ENCODE measurements around the gene STIMATE. TPM values are rescaled to one million over a fixed set of nuclear protein-coding genes. Genes with fewer than 3 reads are reported as not detected.

The STIMATE gene
- total and polyA plus RNA-seq, 9 of the 15 experiments (the other 6 are each of a cell fraction or from before 2014, with no cell fraction given), result 0.14 to 7.7 (median 4.9) TPM

DNA sequence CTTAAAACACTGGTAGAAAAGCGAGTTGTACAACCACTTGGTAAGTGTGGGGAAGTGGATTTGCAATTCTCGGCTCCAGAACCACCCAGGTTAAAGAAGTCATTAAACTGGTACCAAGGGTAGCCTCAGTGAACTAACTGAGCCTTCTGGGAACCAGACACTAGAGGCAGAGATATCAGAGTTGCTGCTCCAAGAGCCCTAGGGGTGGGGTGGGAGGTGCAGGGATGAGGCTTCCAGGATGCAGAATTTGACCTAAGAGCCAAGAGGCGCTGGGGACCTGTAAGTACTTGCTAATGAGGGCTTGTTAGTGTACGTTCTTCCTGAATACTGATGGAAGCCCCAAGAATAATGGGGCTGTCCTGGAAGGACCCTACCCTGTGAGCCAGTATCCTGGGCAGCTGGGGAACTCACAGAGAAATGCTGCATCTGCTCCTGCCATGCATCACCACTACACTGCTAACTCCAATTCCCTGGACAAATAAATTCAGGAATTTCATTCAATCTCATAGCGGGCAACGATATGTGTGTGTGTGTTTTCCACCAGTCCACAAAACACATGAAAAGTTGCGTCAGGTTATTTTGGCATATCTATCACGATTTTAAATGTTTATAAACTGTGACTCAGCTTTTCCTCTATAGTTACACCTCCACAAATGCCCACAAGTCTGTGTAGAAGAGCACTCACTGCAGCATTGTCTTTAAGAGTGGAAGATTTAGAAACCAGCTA, 23.8 kb downstream of the STIMATE start (continued):
- no peak for TF ChIP-seq PTTG1 (tag; IDR thresholded peaks at IDR 0.05; ENCODE audit: low read depth)
- TF ChIP-seq ELF1 (tag; IDR thresholded peaks at IDR 0.05), result no peak
- TF ChIP-seq NR4A1 (CRISPR knock-in tag; IDR thresholded peaks at IDR 0.05), result no peak
- no peak for TF ChIP-seq NR4A1 (tag; IDR thresholded peaks at IDR 0.05)
- no peak for TF ChIP-seq FOXA1 (IDR thresholded peaks at IDR 0.05; ENCODE audit: borderline replicate concordance)
- TF ChIP-seq, protein P1, sequence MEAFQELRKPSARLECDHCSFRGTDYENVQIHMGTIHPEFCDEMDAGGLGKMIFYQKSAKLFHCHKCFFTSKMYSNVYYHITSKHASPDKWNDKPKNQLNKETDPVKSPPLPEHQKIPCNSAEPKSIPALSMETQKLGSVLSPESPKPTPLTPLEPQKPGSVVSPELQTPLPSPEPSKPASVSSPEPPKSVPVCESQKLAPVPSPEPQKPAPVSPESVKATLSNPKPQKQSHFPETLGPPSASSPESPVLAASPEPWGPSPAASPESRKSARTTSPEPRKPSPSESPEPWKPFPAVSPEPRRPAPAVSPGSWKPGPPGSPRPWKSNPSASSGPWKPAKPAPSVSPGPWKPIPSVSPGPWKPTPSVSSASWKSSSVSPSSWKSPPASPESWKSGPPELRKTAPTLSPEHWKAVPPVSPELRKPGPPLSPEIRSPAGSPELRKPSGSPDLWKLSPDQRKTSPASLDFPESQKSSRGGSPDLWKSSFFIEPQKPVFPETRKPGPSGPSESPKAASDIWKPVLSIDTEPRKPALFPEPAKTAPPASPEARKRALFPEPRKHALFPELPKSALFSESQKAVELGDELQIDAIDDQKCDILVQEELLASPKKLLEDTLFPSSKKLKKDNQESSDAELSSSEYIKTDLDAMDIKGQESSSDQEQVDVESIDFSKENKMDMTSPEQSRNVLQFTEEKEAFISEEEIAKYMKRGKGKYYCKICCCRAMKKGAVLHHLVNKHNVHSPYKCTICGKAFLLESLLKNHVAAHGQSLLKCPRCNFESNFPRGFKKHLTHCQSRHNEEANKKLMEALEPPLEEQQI (IDR thresholded peaks at IDR 0.05), result no peak
- TF ChIP-seq, protein P2, sequence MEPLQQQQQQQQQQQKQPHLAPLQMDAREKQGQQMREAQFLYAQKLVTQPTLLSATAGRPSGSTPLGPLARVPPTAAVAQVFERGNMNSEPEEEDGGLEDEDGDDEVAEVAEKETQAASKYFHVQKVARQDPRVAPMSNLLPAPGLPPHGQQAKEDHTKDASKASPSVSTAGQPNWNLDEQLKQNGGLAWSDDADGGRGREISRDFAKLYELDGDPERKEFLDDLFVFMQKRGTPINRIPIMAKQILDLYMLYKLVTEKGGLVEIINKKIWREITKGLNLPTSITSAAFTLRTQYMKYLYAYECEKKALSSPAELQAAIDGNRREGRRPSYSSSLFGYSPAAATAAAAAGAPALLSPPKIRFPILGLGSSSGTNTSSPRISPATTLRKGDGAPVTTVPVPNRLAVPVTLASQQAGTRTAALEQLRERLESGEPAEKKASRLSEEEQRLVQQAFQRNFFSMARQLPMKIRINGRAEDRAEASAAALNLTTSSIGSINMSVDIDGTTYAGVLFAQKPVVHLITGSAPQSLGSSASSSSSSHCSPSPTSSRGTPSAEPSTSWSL (CRISPR knock-in tag; IDR thresholded peaks at IDR 0.05; ENCODE audit: borderline replicate concordance), result no peak
- no peak for TF ChIP-seq NR2C1 (IDR thresholded peaks at IDR 0.05)
- no peak for TF ChIP-seq NR2C1 (tag; IDR thresholded peaks at IDR 0.05)
- no peak for TF ChIP-seq CREBBP (IDR thresholded peaks at IDR 0.05; ENCODE audit: low read depth, low read length)
- TF ChIP-seq ZNF134 (CRISPR knock-in tag; conservative IDR thresholded peaks at IDR 0.05), result no peak
- TF ChIP-seq, protein P3, sequence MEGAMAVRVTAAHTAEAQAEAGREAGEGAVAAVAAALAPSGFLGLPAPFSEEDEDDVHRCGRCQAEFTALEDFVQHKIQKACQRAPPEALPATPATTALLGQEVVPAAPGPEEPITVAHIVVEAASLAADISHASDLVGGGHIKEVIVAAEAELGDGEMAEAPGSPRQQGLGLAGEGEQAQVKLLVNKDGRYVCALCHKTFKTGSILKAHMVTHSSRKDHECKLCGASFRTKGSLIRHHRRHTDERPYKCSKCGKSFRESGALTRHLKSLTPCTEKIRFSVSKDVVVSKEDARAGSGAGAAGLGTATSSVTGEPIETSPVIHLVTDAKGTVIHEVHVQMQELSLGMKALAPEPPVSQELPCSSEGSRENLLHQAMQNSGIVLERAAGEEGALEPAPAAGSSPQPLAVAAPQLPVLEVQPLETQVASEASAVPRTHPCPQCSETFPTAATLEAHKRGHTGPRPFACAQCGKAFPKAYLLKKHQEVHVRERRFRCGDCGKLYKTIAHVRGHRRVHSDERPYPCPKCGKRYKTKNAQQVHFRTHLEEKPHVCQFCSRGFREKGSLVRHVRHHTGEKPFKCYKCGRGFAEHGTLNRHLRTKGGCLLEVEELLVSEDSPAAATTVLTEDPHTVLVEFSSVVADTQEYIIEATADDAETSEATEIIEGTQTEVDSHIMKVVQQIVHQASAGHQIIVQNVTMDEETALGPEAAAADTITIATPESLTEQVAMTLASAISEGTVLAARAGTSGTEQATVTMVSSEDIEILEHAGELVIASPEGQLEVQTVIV (CRISPR knock-in tag; IDR thresholded peaks at IDR 0.05; ENCODE audit: borderline replicate concordance), result no peak
- TF ChIP-seq MAFK (IDR thresholded peaks at IDR 0.05; ENCODE audit: low read length), result peak; percentile 66
- TF ChIP-seq, protein P4, sequence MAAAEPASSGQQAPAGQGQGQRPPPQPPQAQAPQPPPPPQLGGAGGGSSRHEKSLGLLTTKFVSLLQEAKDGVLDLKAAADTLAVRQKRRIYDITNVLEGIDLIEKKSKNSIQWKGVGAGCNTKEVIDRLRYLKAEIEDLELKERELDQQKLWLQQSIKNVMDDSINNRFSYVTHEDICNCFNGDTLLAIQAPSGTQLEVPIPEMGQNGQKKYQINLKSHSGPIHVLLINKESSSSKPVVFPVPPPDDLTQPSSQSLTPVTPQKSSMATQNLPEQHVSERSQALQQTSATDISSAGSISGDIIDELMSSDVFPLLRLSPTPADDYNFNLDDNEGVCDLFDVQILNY (CRISPR knock-in tag; IDR thresholded peaks at IDR 0.05), result no peak
- no peak for TF ChIP-seq RNF2 (IDR thresholded peaks at IDR 0.05)
- TF ChIP-seq, protein P5, sequence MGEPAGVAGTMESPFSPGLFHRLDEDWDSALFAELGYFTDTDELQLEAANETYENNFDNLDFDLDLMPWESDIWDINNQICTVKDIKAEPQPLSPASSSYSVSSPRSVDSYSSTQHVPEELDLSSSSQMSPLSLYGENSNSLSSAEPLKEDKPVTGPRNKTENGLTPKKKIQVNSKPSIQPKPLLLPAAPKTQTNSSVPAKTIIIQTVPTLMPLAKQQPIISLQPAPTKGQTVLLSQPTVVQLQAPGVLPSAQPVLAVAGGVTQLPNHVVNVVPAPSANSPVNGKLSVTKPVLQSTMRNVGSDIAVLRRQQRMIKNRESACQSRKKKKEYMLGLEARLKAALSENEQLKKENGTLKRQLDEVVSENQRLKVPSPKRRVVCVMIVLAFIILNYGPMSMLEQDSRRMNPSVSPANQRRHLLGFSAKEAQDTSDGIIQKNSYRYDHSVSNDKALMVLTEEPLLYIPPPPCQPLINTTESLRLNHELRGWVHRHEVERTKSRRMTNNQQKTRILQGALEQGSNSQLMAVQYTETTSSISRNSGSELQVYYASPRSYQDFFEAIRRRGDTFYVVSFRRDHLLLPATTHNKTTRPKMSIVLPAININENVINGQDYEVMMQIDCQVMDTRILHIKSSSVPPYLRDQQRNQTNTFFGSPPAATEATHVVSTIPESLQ (CRISPR knock-in tag; IDR thresholded peaks at IDR 0.05), result no peak
- no peak for TF ChIP-seq SMAD1 (IDR thresholded peaks at IDR 0.05; ENCODE audit: low read depth, low read length, partially characterized antibody)
- TF ChIP-seq FOSL1 (tag; conservative IDR thresholded peaks at IDR 0.05), result peak; percentile 62
- no peak for TF ChIP-seq E2F3 (CRISPR knock-in tag; IDR thresholded peaks at IDR 0.05)
- no peak for TF ChIP-seq PRMT5 (CRISPR knock-in tag; IDR thresholded peaks at IDR 0.05)

Data from K562 (cell line).